Fibroblast of pulmonary artery (primary cell): Measurements from ENCODE around the gene ABCD1.

Experiments
- DNase-seq: peaks from one replicate; pipeline ENCODE4 v3.0.0-alpha.2; 2010; ENCODE audit warnings: low read depth
- H3K4me3 ChIP-seq: replicated peaks from 2 replicates; pipeline ENCODE4 v1.5.1; 2011; ENCODE audit warnings: low read depth, mild to moderate bottlenecking, control low read depth, low read length, moderate library complexity
- TF ChIP-seq, protein P1 (sequence below): IDR thresholded peaks from 2 replicates; pipeline ENCODE4 v1.5.1; 2011; ENCODE audit warnings: mild to moderate bottlenecking, control low read depth, low read length, inconsistent platforms; ENCODE audit errors: missing control alignments

The ABCD1 gene

DNA sequence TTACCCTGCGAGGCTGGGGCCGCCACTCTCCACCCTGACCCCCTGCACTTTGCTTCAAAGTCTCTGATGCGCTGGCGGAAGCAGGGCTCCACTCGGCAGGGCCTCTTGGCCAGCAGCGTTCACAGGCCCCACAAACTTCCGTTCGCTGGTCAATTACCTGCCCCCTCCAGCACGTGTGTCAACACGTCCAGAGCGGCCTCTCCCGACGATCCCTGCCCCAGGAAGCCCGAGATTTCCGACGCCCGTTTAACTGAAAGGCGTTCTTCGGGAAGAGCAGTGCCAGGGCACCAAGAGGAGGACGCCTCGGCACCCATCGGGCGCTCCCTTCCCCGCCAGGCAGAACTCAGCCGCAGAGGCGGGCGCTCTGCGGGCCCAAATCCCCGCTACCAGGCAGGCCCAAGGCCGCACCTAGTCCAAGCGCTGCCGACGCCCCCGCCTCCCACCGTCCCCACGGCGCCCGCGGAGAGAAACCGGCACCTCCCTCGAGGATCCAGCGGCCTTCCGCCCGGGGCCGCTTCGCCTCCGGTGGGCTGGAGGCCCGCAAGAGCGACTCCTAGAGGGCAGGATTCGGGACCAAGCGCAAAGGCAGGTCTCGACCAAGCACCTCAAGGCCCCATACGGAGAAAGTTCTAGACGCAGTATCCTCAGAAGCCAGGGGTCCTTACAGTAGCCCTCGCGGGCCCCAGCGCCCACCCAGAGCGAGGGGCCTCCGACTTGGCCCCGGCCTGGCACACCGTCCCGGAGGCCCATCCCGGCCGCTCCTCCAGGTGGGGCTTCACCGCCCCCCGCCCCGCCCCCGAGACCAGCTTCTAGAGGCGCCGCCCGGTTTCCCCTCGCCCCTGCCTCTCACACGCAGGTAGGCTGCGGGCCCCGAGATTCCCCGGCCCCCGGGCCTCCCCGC, 1.1 kb upstream of the ABCD1 start:
- TF ChIP-seq, protein P1, sequence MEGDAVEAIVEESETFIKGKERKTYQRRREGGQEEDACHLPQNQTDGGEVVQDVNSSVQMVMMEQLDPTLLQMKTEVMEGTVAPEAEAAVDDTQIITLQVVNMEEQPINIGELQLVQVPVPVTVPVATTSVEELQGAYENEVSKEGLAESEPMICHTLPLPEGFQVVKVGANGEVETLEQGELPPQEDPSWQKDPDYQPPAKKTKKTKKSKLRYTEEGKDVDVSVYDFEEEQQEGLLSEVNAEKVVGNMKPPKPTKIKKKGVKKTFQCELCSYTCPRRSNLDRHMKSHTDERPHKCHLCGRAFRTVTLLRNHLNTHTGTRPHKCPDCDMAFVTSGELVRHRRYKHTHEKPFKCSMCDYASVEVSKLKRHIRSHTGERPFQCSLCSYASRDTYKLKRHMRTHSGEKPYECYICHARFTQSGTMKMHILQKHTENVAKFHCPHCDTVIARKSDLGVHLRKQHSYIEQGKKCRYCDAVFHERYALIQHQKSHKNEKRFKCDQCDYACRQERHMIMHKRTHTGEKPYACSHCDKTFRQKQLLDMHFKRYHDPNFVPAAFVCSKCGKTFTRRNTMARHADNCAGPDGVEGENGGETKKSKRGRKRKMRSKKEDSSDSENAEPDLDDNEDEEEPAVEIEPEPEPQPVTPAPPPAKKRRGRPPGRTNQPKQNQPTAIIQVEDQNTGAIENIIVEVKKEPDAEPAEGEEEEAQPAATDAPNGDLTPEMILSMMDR = peak; percentile 36
- DNase-seq = peak; percentile 40
- peak overlapping the region; percentile 67 for H3K4me3 ChIP-seq

DNA sequence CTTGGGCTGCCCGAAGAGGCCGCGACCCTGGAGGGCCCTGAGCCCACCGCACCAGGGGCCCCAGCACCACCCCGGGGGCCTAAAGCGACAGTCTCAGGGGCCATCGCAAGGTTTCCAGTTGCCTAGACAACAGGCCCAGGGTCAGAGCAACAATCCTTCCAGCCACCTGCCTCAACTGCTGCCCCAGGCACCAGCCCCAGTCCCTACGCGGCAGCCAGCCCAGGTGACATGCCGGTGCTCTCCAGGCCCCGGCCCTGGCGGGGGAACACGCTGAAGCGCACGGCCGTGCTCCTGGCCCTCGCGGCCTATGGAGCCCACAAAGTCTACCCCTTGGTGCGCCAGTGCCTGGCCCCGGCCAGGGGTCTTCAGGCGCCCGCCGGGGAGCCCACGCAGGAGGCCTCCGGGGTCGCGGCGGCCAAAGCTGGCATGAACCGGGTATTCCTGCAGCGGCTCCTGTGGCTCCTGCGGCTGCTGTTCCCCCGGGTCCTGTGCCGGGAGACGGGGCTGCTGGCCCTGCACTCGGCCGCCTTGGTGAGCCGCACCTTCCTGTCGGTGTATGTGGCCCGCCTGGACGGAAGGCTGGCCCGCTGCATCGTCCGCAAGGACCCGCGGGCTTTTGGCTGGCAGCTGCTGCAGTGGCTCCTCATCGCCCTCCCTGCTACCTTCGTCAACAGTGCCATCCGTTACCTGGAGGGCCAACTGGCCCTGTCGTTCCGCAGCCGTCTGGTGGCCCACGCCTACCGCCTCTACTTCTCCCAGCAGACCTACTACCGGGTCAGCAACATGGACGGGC, 579 bp downstream of the ABCD1 start:
- H3K4me3 ChIP-seq = peak overlapping the region; percentile 46
- TF ChIP-seq, protein P1 = no peak

DNA sequence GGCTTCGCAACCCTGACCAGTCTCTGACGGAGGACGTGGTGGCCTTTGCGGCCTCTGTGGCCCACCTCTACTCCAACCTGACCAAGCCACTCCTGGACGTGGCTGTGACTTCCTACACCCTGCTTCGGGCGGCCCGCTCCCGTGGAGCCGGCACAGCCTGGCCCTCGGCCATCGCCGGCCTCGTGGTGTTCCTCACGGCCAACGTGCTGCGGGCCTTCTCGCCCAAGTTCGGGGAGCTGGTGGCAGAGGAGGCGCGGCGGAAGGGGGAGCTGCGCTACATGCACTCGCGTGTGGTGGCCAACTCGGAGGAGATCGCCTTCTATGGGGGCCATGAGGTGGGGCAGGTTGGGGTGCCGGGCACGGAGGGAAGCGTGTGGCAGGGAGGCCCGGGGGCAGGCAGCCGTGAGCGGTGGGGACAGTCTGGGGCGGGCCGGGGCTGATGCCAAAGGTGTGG, 1.2 kb downstream of the ABCD1 start:
- no peak for DNase-seq
- H3K4me3 ChIP-seq = no peak overlapping the region
- TF ChIP-seq, protein P1 = no peak

More for the DNA sequence above, 579 bp downstream of the ABCD1 start:
- DNase-seq = no peak

DNA sequence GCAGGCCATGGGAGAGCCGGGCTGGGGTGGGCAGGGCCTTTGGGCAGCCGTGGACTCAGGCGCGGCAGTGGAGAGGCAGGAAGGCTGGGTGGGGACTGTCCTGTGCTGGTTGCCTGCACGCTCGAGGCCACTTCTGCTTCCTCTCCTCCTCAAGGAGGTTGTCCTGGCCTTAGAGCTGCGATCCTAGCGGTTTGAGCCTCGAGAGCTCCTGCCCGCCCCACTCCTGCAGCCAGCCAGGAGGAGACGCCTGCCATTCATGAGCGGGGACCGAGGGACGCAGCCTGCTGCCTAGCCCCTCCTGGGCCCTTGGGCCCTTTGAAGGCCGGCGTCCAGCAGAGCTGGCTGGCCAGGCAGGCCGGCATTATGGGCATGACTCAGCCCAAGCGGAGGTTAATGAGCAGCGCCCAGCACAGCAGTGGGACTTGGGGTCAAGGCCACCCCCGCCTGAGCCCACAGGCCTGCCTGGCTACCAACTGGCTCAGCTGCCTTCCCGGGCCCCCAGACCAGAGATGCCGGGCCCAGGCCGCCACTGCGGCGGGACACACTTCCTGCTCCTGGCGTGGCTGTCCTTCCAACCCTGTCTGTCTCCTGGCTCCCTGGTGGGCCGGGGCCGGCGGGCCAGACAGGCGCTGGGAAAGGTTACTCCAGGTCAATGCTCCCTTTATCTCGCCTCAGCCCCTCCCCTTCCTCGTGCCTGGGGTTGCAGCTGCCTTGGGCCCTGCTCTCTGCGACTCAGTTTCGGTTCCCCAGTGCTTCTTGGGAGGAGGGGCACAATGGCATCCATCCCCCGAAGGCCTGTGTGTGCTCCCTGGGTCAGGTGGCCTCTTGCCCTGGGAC, 1.8 kb downstream of the ABCD1 start:
- TF ChIP-seq, protein P1 = no peak
- H3K4me3 ChIP-seq = peak overlapping the region; percentile 29
- DNase-seq = peak; percentile 34

DNA sequence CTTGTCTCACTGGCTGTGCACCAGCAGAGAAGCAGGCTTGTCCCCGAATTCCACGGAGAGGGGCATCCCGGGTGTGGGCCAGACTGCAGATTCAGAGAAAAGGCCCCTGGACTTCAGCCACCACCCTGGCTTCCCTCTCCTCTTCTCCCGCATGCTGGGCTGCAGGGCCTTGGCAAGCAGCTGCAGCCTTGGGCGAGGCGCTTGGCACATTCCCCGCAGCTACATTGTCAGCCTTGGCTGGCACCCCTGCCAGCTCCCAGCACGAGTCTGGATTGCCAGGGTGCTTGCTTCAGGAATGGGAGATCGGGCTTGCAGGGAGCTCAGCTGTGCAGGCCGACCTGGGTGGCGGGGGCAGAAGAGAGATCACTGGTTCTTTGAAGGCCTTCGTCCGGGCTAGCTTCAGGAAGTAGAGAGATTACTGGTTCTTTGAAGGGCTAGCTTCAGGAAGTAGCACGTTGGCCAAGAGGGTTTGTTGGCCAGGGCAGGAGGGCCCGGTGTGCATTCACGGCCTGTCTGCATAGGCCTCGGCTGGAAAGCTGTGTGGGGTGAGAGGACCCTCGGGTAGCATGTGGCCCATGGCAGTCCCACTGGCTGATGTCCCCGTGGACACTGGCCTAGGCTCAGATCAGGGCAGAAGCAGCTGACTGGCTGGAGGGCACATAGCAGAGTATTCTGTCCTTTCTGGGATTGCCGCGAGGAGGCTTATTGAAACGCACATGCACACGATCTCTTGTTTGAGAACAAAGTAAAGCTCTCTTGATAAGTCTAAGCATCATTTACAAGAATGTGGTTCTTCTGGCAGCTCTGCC, 2.7 kb downstream of the ABCD1 start:
- TF ChIP-seq, protein P1 = no peak
- no peak for DNase-seq
- H3K4me3 ChIP-seq = peak overlapping the region; percentile 29

DNA sequence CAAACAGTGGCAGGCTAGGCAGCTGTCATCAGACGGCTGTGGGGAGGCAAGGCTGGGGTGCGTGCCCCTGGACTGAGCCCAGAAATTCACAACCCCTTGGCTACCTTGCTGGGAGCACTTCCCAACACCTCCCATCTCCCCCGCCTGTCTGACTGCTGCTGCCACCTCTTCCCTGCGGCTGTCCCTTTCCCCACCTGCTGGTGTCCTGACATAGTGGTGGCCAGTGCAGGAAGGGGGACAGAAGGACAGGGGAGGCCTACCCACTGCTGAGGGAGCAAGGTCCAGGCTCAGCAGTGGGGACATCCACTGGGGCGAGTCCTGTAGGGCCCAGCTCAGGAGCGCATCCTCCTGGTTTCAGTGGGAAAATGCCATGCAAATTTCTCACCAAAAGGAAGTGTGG, 3.4 kb downstream of the ABCD1 start:
- TF ChIP-seq, protein P1 = no peak
- no peak overlapping the region for H3K4me3 ChIP-seq
- no peak for DNase-seq
